ENCODE data around the gene ACAD11. TPM values are rescaled to one million over a fixed set of nuclear protein-coding genes. Genes with fewer than 3 reads are reported as not detected.

Gene ACAD11
- total RNA-seq, 1 experiment from 2014 or later, result 20.3 TPM

DNA sequence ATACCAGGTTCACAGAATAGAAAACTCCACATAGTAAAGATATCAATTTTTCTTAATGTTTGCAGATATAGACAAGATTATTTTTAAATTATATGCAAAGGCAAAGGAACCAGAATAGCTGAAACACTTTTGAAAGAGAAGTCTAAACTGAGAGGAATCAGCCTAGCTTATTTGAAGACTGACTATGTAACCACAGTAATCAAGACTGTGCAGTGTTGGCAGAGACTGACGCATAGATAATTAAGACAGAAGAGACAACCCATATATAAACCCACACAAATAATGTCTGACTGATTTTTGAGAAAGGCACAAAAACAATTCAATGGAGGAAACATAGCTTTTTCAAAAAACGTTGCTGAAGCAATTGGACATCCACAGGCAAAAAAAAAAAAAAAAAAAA is 91.2 kb downstream of the ACAD11 start (continued):
- TF ChIP-seq ARID4B (CRISPR knock-in tag; IDR thresholded peaks at IDR 0.05; ENCODE audit: borderline replicate concordance), result no peak

DNA sequence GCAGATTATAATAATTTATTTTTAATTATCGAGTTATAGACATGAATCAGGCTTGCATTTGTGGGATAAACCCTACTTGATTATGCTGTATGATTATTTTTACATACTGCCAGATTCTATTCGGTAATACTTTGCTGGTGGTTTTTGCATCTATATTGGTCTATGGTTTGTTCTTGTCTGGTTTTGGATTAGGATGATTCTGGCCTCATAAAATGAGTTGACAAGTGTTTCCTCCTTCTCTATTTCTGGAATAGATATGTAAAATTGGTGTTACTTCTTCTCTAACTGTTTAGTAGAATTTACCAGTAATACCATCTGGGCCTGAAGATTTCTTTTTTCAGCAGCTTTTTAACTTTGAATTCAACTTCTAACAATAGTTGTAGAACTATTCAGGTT is 95.5 kb downstream of the ACAD11 start:
- Mint-ChIP-seq H3K4me3 (no peak overlapping the region), H3K27ac (no peak overlapping the region), H3K27me3 (ENCODE audit: low read depth) (no peaks in the 10 kb centered on the region), H3K36me3 (peaks cover 7% of the 10 kb centered on the region; the same call in 1 of the 2 replicates), H3K9me3 (peaks cover 8% of the 10 kb centered on the region), H3K4me1 (peaks cover 6% of the 10 kb centered on the region; the same call in 1 of the 2 replicates)
- CTCF ChIA-PET, result no interaction called here
- no peak for TF ChIP-seq FOXJ3 (CRISPR knock-in tag; IDR thresholded peaks at IDR 0.05; ENCODE audit: borderline replicate concordance)
- TF ChIP-seq, protein P1, sequence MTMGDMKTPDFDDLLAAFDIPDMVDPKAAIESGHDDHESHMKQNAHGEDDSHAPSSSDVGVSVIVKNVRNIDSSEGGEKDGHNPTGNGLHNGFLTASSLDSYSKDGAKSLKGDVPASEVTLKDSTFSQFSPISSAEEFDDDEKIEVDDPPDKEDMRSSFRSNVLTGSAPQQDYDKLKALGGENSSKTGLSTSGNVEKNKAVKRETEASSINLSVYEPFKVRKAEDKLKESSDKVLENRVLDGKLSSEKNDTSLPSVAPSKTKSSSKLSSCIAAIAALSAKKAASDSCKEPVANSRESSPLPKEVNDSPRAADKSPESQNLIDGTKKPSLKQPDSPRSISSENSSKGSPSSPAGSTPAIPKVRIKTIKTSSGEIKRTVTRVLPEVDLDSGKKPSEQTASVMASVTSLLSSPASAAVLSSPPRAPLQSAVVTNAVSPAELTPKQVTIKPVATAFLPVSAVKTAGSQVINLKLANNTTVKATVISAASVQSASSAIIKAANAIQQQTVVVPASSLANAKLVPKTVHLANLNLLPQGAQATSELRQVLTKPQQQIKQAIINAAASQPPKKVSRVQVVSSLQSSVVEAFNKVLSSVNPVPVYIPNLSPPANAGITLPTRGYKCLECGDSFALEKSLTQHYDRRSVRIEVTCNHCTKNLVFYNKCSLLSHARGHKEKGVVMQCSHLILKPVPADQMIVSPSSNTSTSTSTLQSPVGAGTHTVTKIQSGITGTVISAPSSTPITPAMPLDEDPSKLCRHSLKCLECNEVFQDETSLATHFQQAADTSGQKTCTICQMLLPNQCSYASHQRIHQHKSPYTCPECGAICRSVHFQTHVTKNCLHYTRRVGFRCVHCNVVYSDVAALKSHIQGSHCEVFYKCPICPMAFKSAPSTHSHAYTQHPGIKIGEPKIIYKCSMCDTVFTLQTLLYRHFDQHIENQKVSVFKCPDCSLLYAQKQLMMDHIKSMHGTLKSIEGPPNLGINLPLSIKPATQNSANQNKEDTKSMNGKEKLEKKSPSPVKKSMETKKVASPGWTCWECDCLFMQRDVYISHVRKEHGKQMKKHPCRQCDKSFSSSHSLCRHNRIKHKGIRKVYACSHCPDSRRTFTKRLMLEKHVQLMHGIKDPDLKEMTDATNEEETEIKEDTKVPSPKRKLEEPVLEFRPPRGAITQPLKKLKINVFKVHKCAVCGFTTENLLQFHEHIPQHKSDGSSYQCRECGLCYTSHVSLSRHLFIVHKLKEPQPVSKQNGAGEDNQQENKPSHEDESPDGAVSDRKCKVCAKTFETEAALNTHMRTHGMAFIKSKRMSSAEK (CRISPR knock-in tag; IDR thresholded peaks at IDR 0.05; ENCODE audit: borderline replicate concordance), result no peak
- no peak for TF ChIP-seq PRRX2 (CRISPR knock-in tag; IDR thresholded peaks at IDR 0.05)
- POLR2A ChIA-PET, result no interaction called here
- DNase-seq (ENCODE audit: low spot score) (no peak), ATAC-seq (no peak)

- DNase-seq (ENCODE audit: low spot score), result no peak
- H3K4me3 Mint-ChIP-seq, result no peak overlapping the region
- no peak overlapping the region for H3K27ac Mint-ChIP-seq
- peaks cover 6% of the 10 kb centered on the region; the same call in 1 of the 2 replicates for H3K4me1 Mint-ChIP-seq
- peaks cover 11% of the 10 kb centered on the region; the same call in 1 of the 2 replicates for H3K36me3 Mint-ChIP-seq
- ChIA-PET CTCF (no interaction called here), POLR2A (no interaction called here)
- ATAC-seq, result no peak
- H3K27me3 Mint-ChIP-seq (ENCODE audit: low read depth), result no peaks in the 10 kb centered on the region
- TF ChIP-seq, protein P2, sequence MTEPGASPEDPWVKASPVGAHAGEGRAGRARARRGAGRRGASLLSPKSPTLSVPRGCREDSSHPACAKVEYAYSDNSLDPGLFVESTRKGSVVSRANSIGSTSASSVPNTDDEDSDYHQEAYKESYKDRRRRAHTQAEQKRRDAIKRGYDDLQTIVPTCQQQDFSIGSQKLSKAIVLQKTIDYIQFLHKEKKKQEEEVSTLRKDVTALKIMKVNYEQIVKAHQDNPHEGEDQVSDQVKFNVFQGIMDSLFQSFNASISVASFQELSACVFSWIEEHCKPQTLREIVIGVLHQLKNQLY (CRISPR knock-in tag; IDR thresholded peaks at IDR 0.05), result no peak
- TF ChIP-seq NR2C2 (CRISPR knock-in tag; IDR thresholded peaks at IDR 0.05) (no peak), ZNF121 (CRISPR knock-in tag; IDR thresholded peaks at IDR 0.05) (no peak)
- peaks cover 8% of the 10 kb centered on the region for H3K9me3 Mint-ChIP-seq
Observed at GRCh38 chr3:132563420-132564069, 96.1 kb downstream of the ACAD11 start.

DNA sequence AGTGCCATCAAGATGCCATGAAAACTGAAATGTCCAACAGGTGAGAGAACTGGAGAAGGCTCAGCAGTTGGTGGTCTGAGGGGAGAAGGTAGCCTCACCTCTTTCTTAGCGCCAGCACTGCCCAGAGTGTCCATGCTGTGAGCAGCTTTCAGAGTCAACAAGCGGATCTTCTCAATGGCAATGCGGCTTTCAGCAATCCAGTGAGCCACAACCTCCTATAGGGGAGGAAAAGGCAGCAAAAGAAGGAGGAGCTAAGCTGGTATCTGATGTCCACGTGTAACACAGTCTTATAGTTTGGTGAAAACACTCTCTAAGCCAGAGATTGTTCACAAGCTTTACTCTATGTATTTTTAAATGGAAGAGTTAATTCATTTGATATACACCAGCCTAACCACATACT is 98.6 kb downstream of the ACAD11 start:
- H3K36me3 Mint-ChIP-seq, result peaks cover 11% of the 10 kb centered on the region; the same call in 1 of the 2 replicates
- ATAC-seq (peak; percentile 88), DNase-seq (ENCODE audit: low spot score) (no peak)
- ChIA-PET POLR2A (interaction anchor here (0.5 kb wide), 1 partner anchor 217 kb away, joined by 3 read pairs; no protein-coding TSS in a partner anchor), CTCF (interaction anchor here (1.0 kb wide), 1 partner anchor 25 kb away, joined by 4 read pairs; no protein-coding TSS in a partner anchor)
- H3K9me3 Mint-ChIP-seq, result peaks cover 8% of the 10 kb centered on the region
- H3K27me3 Mint-ChIP-seq (ENCODE audit: low read depth), result no peaks in the 10 kb centered on the region
- H3K4me3 Mint-ChIP-seq, result no peak overlapping the region
- H3K4me1 Mint-ChIP-seq, result peaks cover 13% of the 10 kb centered on the region
- peak overlapping the region; percentile 3; the same call in 1 of the 2 replicates for H3K27ac Mint-ChIP-seq
- TF ChIP-seq MXD4 (CRISPR knock-in tag; IDR thresholded peaks at IDR 0.05; ENCODE audit: borderline replicate concordance) (no peak), ZNF232 (CRISPR knock-in tag; IDR thresholded peaks at IDR 0.05) (no peak), NFE2L1 (CRISPR knock-in tag; IDR thresholded peaks at IDR 0.05) (no peak), GABPB1 (CRISPR knock-in tag; IDR thresholded peaks at IDR 0.05) (no peak), FOXP4 (CRISPR knock-in tag; IDR thresholded peaks at IDR 0.05) (no peak), SP1 (CRISPR knock-in tag; conservative IDR thresholded peaks at IDR 0.05) (no peak), E2F4 (CRISPR knock-in tag; IDR thresholded peaks at IDR 0.05; ENCODE audit: borderline replicate concordance, low read depth) (no peak)

Measured in WTC11 (cell line).